ENCODE results near the gene TXNRD2.

GRCh38 chr22:19891317-19892256 is 50.0 kb downstream of the TXNRD2 start:
- TF ChIP-seq CBFB (IDR thresholded peaks at IDR 0.05; ENCODE audit: low read depth) (no peak), ZBTB40 (IDR thresholded peaks at IDR 0.05; ENCODE audit: borderline replicate concordance) (no peak), GABPA (IDR thresholded peaks at IDR 0.05; ENCODE audit: low read depth) (no peak), CHD2 (IDR thresholded peaks at IDR 0.05; ENCODE audit: borderline replicate concordance, low read depth, low read length) (no peak), FOS (IDR thresholded peaks at IDR 0.05; ENCODE audit: borderline replicate concordance, extremely low read depth, insufficient read length) (no peak), EZH2 (IDR thresholded peaks at IDR 0.05; ENCODE audit: borderline replicate concordance, control insufficient read depth, low read depth, low read length) (no peak)
- TF ChIP-seq, protein P1, sequence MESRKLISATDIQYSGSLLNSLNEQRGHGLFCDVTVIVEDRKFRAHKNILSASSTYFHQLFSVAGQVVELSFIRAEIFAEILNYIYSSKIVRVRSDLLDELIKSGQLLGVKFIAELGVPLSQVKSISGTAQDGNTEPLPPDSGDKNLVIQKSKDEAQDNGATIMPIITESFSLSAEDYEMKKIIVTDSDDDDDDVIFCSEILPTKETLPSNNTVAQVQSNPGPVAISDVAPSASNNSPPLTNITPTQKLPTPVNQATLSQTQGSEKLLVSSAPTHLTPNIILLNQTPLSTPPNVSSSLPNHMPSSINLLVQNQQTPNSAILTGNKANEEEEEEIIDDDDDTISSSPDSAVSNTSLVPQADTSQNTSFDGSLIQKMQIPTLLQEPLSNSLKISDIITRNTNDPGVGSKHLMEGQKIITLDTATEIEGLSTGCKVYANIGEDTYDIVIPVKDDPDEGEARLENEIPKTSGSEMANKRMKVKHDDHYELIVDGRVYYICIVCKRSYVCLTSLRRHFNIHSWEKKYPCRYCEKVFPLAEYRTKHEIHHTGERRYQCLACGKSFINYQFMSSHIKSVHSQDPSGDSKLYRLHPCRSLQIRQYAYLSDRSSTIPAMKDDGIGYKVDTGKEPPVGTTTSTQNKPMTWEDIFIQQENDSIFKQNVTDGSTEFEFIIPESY (IDR thresholded peaks at IDR 0.05) = no peak
- TF ChIP-seq, protein P2, sequence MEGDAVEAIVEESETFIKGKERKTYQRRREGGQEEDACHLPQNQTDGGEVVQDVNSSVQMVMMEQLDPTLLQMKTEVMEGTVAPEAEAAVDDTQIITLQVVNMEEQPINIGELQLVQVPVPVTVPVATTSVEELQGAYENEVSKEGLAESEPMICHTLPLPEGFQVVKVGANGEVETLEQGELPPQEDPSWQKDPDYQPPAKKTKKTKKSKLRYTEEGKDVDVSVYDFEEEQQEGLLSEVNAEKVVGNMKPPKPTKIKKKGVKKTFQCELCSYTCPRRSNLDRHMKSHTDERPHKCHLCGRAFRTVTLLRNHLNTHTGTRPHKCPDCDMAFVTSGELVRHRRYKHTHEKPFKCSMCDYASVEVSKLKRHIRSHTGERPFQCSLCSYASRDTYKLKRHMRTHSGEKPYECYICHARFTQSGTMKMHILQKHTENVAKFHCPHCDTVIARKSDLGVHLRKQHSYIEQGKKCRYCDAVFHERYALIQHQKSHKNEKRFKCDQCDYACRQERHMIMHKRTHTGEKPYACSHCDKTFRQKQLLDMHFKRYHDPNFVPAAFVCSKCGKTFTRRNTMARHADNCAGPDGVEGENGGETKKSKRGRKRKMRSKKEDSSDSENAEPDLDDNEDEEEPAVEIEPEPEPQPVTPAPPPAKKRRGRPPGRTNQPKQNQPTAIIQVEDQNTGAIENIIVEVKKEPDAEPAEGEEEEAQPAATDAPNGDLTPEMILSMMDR (IDR thresholded peaks at IDR 0.05 in 2 of 3, conservative IDR thresholded peaks at IDR 0.05 in 1 of 3; ENCODE audit: control insufficient read depth in 2 of 3, extremely low read depth in 1 of 3, insufficient read depth in 1 of 3, low read depth in 3 of 3, low read length in 3 of 3) = no peak
